HG02973 (cell line): ENCODE data around the gene RPTN.
"Not testable (repeated sequence)": the region's sequence is repeated elsewhere in the genome, so short reads cannot be mapped to it uniquely, and the experiment has no call there.

Source experiments
- ATAC-seq: cut with Tn5 transposase; IDR thresholded peaks from one replicate; pipeline ENCODE4 v1.9.1; 2021; ENCODE audit warnings: moderate library complexity; ENCODE audit not compliant: unreplicated experiment

RPTN gene

GRCh38 chr1:152165286-152166077, 6.5 kb upstream of the RPTN start:
- no peak for ATAC-seq

GRCh38 chr1:152164517-152165136, 5.6 kb upstream of the RPTN start:
- ATAC-seq, result no peak

GRCh38 chr1:152162792-152163463, 3.9 kb upstream of the RPTN start:
- ATAC-seq, result no peak

- ATAC-seq, result no peak
Measured at GRCh38 chr1:152160576-152160975, 1.5 kb upstream of the RPTN start.

- no peak for ATAC-seq
Measured at GRCh38 chr1:152153996-152154395, 5.0 kb downstream of the RPTN start.

GRCh38 chr1:152151646-152152045, 7.4 kb downstream of the RPTN start:
- no peak for ATAC-seq

- ATAC-seq, result no peak
Measured at GRCh38 chr1:152148981-152149380, 10.0 kb downstream of the RPTN start.

GRCh38 chr1:152148051-152148450, 11.0 kb downstream of the RPTN start:
- no peak for ATAC-seq

GRCh38 chr1:152145769-152146168, 13.3 kb downstream of the RPTN start:
- no peak for ATAC-seq

- ATAC-seq, result not testable (repeated sequence)
Measured at GRCh38 chr1:152144674-152145183, 14.3 kb downstream of the RPTN start.

GRCh38 chr1:152143150-152143887, 15.7 kb downstream of the RPTN start:
- peak; percentile 51 for ATAC-seq

GRCh38 chr1:152141971-152142584, 16.9 kb downstream of the RPTN start:
- ATAC-seq, result no peak

GRCh38 chr1:152137215-152137614, 21.8 kb downstream of the RPTN start:
- ATAC-seq, result no peak

- no peak for ATAC-seq
Measured at GRCh38 chr1:152130186-152130585, 28.8 kb downstream of the RPTN start.

GRCh38 chr1:152127673-152128072, 31.4 kb downstream of the RPTN start:
- ATAC-seq, result no peak

- ATAC-seq, result no peak
Measured at GRCh38 chr1:152125834-152126443, 33.1 kb downstream of the RPTN start.

- ATAC-seq, result no peak
Measured at GRCh38 chr1:152118915-152119314, 40.1 kb downstream of the RPTN start.

GRCh38 chr1:152115344-152115743, 43.7 kb downstream of the RPTN start, which contains the start of gene TCHH:
TCHH (minus strand) TSS chr1:152115444; CDS start chr1:152114080, 1,364 bp downstream.
- ATAC-seq, result no peak

GRCh38 chr1:152112885-152113432, 46.1 kb downstream of the RPTN start:
- ATAC-seq, result no peak
